SK-N-MC (cell line): ENCODE data around the gene ITSN2.

ENCODE experiments used
- EZH2 ChIP-seq: fragments of 200-600 bp; sonication (generic); IDR thresholded peaks from one replicate; pipeline ENCODE4 v1.6.1; 2017; ENCODE audit warnings: antibody characterized with exemption
- FOXP2 ChIP-seq: optimal IDR thresholded peaks from 2 replicates; pipeline ENCODE3; 2011; ENCODE audit warnings: mild to moderate bottlenecking, moderate library complexity; ENCODE audit not compliant: insufficient read depth; ENCODE audit errors: extremely low read length, control extremely low read depth
- POLR2AphosphoS5 ChIP-seq: IDR thresholded peaks from 2 replicates; pipeline ENCODE4 v1.6.1; 2012; ENCODE audit warnings: mild to moderate bottlenecking, low read depth, low read length, borderline replicate concordance

DNA sequence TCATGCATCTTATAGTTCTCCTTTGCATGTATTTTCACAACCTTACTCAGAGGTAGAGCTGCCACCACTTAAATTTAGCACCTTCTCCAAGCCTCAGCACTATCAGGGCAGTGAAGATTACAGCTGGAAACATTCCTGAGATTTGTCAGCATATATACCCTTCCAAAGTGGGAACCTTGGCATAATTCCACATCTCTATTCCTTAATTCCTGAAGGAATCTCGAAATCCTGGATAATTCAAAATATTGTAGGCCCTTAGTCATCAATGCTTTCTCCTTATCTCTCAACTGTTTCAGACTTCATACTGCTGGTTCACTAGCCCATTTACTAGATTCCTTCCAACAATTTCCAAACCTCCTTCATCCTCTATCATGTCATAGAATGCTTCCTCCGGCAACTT, 87.4 kb downstream of the ITSN2 start:
- no peak for TF ChIP-seq EZH2
- no peak for TF ChIP-seq POLR2AphosphoS5
- no peak for TF ChIP-seq FOXP2
